Tibial nerve (tissue), 4 donors: ENCODE data around the gene HNRNPUL1. TPM values are rescaled to one million over a fixed set of nuclear protein-coding genes. Genes with fewer than 3 reads are reported as not detected.

Experiments
- DNase-seq, 2 donors: peaks; one replicate each; pipeline ENCODE4 v3.0.0-alpha.2; 2019; ENCODE audit warnings: low spot score in 2 of 2
- H3K27ac ChIP-seq, 4 donors: fragments of 200-600 bp; sonication (generic) in 3 of 4; one replicate each; pipeline ENCODE4 v1.5.1; 2017 to 2019; ENCODE audit warnings: mild to moderate bottlenecking in 1 of 4
- H3K27me3 ChIP-seq, 2 donors: fragments of 200-600 bp; sonication (generic) in 1 of 2; one replicate each; pipeline versions ENCODE4 v1.5.1 to v1.6.0; 2017 to 2019
- H3K36me3 ChIP-seq, 3 donors: fragments of 200-600 bp; sonication (generic); one replicate each; pipeline ENCODE4 v1.5.1; 2018 to 2019
- H3K4me1 ChIP-seq, 4 donors: fragments of 200-600 bp; sonication (generic) in 3 of 4; one replicate each; pipeline ENCODE4 v1.5.1; 2017 to 2019
- H3K4me3 ChIP-seq, 4 donors: fragments of 200-600 bp; sonication (generic) in 3 of 4; one replicate each; pipeline ENCODE4 v1.5.1; 2017 to 2019; ENCODE audit warnings: mild to moderate bottlenecking in 1 of 4, moderate library complexity in 1 of 4
- H3K9me3 ChIP-seq, 4 donors: fragments of 200-600 bp; sonication (generic) in 3 of 4; one replicate each; pipeline ENCODE4 v1.5.1; 2017 to 2019
- EP300 ChIP-seq, 2 donors: sonication (generic); formaldehyde crosslinking; IDR thresholded peaks; one replicate each; pipeline ENCODE4 v1.6.1; 2017; ENCODE audit warnings: antibody characterized with exemption in 2 of 2, mild to moderate bottlenecking in 1 of 2
- POLR2A ChIP-seq, 2 donors: fragments of 450-650 bp; IDR thresholded peaks; one replicate each; pipeline ENCODE4 v1.6.1; 2017; ENCODE audit warnings: antibody characterized with exemption in 2 of 2, mild to moderate bottlenecking in 2 of 2, moderate library complexity in 2 of 2
- WGBS, 2 donors: methylation state at CpG; one replicate each; pipeline ENCODE4 v1.1.5; 2018; 5-methylcytosine and 5-hydroxymethylcytosine counted together
- total RNA-seq, 4 donors: library from RNA; depleted of rRNA; stranded (reverse); fragments of >200 nt; gene quantifications; one replicate each; pipeline ENCODE4 v1.1.0, GENCODE V29; 2016
- TF ChIP-seq, protein P1 (sequence below), 5 experiments: fragments of 200-600 bp in 3 of 5; fragments of 450-650 bp in 2 of 5; sonication (generic) in 3 of 5; IDR thresholded peaks; one replicate each; pipeline ENCODE4 v1.5.1; 2016 to 2019; ENCODE audit warnings: antibody characterized with exemption in 5 of 5, mild to moderate bottlenecking in 3 of 5, moderate library complexity in 2 of 5

Gene HNRNPUL1
- total RNA-seq, 4 donors from 2014 or later, result 136 to 163 (median 146) TPM

DNA sequence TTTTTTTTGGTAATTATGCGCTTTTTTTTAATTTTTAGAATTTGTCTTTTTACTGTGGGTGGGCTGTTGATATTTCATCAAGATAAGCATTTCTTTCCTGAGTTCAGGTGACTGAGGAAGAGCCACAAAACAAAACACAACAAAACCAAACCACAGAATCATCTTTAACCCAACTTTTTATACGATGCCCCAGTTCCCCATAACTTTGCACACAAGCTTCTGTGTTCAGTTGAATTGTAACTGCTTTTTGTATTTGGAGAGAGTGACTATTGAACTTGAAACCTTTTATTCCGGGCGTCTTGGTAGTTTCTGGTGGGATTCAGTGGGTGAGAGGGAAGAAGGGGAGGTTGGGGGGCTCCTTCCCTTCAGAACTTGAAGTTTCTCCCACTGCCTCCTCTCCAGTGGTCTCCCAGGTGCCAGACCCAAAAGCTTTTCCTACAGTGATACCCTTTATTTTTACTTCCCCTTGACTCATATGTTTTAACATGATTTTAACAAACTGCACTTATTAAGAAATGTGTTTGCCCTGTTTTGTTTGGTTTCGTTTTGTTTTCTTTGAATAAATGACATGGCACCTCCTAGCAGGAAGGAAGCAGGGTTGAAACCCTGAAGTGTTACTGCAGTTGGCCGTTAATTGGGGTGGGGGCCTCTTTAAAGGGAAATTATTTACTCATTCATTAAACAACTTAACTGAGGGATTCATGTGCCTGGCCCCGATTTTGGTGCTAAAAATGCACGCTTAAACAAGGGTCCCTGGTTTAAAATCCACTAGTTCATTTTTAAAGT, 43.1 kb downstream of the HNRNPUL1 start:
- peaks cover 0 to 44% (median 27%) of the 10 kb centered on the region in 4 donors for H3K4me1 ChIP-seq
- 57 to 58% methylated on average over 8 of the region's 8 CpGs for WGBS, 2 donors
- TF ChIP-seq POLR2A (IDR thresholded peaks at IDR 0.05) (no peak), EP300 (IDR thresholded peaks at IDR 0.05) (no peak)
- TF ChIP-seq, protein P1, sequence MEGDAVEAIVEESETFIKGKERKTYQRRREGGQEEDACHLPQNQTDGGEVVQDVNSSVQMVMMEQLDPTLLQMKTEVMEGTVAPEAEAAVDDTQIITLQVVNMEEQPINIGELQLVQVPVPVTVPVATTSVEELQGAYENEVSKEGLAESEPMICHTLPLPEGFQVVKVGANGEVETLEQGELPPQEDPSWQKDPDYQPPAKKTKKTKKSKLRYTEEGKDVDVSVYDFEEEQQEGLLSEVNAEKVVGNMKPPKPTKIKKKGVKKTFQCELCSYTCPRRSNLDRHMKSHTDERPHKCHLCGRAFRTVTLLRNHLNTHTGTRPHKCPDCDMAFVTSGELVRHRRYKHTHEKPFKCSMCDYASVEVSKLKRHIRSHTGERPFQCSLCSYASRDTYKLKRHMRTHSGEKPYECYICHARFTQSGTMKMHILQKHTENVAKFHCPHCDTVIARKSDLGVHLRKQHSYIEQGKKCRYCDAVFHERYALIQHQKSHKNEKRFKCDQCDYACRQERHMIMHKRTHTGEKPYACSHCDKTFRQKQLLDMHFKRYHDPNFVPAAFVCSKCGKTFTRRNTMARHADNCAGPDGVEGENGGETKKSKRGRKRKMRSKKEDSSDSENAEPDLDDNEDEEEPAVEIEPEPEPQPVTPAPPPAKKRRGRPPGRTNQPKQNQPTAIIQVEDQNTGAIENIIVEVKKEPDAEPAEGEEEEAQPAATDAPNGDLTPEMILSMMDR (IDR thresholded peaks at IDR 0.05), result no peak
- H3K27ac ChIP-seq, result peak overlapping the region in 3 of 4 donors; percentile 93 to 99 (median 96)
- H3K36me3 ChIP-seq, result peaks cover 10 to 50% (median 34%) of the 10 kb centered on the region in 3 donors
- H3K4me3 ChIP-seq, result no peak overlapping the region
- H3K9me3 ChIP-seq, result no peaks in the 10 kb centered on the region
- no peaks in the 10 kb centered on the region for H3K27me3 ChIP-seq
- no peak for DNase-seq

DNA sequence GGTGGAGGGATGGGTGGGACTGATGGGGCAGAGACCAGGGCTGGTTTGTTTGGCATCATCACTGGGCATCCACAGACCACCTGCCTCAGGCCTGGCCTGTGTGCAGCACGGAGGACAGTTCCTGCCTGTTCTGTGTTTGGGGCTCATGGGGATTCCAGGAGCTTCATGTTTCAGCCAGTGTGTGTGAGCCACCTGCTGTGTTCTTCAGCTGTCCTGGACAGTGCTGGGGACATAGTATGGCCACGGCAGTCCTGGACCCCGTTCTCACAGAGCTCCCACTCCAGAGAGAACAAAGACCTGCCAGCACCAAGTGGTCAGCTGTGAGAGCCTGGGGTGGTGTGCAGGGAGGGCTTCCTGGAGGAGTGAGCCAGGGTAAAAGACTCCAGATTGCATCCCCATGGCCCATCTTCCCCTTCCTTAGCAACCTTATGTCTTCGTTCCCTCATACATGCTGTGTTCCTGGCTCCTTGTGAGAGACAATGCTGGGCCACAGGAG, 43.8 kb downstream of the HNRNPUL1 start:
- Histone ChIP-seq H3K4me3 (no peak overlapping the region), H3K27me3 (no peaks in the 10 kb centered on the region), H3K9me3 (no peaks in the 10 kb centered on the region), H3K27ac (peak overlapping the region; percentile 93 to 99 (median 96)), H3K36me3 (peaks cover 10 to 50% (median 34%) of the 10 kb centered on the region in 3 donors), H3K4me1 (peaks cover 0 to 51% (median 27%) of the 10 kb centered on the region in 4 donors)
- TF ChIP-seq POLR2A (IDR thresholded peaks at IDR 0.05) (no peak), EP300 (IDR thresholded peaks at IDR 0.05) (no peak)
- TF ChIP-seq, protein P1 (IDR thresholded peaks at IDR 0.05), result no peak
- DNase-seq, result no peak
- 24 to 35% methylated on average over 4 of the region's 4 CpGs for WGBS, 2 donors

DNA sequence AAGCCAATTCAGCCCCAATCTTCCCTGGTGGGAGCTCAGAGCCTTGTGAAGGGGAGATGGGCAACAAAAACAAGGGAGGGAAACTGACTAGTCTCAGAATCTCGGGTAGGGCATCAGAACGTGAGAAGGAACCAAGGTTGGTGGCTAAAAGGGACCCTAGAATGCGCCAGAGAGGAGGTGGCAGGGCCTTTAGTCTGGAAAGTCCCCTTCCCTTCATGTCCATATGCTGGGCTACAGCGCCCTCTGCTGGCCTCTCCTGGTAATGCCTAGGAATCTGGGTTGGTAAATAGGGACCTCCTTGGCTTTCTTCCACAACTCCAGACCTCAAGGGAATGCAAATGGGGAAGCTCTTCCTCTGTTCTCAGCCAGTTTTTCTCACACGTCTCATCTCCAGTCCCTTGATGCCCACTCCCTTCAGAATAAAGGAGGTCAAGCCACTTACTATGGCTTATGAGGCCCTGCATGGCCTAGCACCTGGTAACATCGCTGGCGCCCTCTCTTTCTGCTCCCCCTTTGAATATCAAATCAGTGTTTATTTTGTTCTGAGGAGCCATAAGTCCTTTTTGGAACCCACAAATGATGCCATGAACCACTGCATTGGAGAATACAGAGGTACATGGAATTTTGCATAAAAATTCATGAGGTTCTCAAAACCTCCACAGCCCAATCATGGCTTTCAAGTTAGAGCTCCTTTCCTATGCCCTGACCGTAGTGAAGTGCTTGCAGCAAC, 44.4 kb downstream of the HNRNPUL1 start:
- Histone ChIP-seq H3K4me1 (peaks cover 0 to 51% (median 27%) of the 10 kb centered on the region in 4 donors), H3K36me3 (peaks cover 9 to 50% (median 30%) of the 10 kb centered on the region in 3 donors), H3K9me3 (no peaks in the 10 kb centered on the region), H3K27ac (peak overlapping the region; percentile 93 to 99 (median 96)), H3K27me3 (no peaks in the 10 kb centered on the region), H3K4me3 (peak overlapping the region; percentile 61 to 86 (median 74))
- peak; percentile 99 to 100 for DNase-seq
- WGBS, 2 donors, result 17 to 24% methylated on average over 8 of the region's 8 CpGs
- TF ChIP-seq, protein P1 (IDR thresholded peaks at IDR 0.05), result peak; percentile 91 to 98 (median 97)
- TF ChIP-seq POLR2A (IDR thresholded peaks at IDR 0.05), result no peak
- TF ChIP-seq EP300 (IDR thresholded peaks at IDR 0.05), result peak; percentile 38 to 76

DNA sequence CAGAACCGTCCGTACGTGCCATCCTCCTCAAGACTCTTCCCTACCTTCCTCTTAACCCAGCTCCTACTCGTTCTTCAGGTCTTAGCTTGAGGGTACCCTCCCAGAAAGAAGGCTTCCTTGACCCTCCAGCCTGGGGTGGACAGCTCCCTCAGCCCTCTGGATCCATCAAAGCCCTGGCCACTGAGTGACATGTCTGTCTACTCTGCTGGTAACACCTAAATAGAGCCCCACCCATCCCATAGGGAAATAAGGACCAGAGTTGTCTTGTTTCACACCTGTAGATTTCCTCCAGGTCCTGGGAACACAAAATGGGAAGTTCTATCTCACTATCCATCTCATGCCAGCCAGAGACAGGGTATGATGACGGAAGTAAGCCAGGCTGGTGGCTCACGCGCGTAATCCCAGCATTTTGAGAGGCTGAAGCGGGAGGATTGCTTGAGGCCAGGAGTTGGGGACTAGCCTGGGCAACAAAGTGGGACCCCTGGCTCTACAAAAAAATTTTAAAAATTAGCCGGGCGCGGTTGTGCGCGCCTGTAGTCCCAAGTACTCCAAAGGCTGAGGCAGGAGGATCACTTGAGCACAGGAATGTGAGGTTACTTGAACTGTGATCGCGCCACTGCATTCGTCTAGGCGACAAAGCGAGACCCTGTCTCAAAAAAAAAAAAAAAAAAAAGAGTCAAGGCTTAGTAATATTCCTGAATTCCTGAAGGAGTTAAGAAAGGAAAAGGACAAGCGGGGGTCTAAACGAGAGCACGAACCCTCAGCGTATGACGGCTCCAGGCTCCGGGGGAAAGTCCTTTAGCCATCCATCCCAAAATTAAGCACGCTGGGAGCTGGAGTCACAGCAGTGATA, 45.2 kb downstream of the HNRNPUL1 start:
- whole genome bisulfite sequencing, 2 donors, result 19% methylated on average over 26 of the region's 26 CpGs
- no peak for DNase-seq
- peaks cover 6 to 50% (median 23%) of the 10 kb centered on the region in 3 donors for H3K36me3 ChIP-seq
- H3K4me1 ChIP-seq, result peaks cover 0 to 50% (median 27%) of the 10 kb centered on the region in 4 donors
- no peaks in the 10 kb centered on the region for H3K27me3 ChIP-seq
- no peaks in the 10 kb centered on the region for H3K9me3 ChIP-seq
- TF ChIP-seq EP300 (IDR thresholded peaks at IDR 0.05) (no peak), POLR2A (IDR thresholded peaks at IDR 0.05) (no peak)
- TF ChIP-seq, protein P1 (IDR thresholded peaks at IDR 0.05), result no peak
- peak overlapping the region; percentile 61 to 86 (median 74) for H3K4me3 ChIP-seq
- peak overlapping the region; percentile 93 to 99 (median 96) for H3K27ac ChIP-seq
